GM19240 (cell line): Measurements from ENCODE around the gene SLC10A7.

ENCODE experiments used
- DNase-seq: peaks from one replicate; pipeline ENCODE4 v3.0.0; 2011; ENCODE audit warnings: low spot score; ENCODE audit not compliant: insufficient read length

The SLC10A7 gene

GRCh38 chr4:146222313-146222712, 299.4 kb downstream of the SLC10A7 start:
- no peak for DNase-seq

- DNase-seq, result no peak
Measured at GRCh38 chr4:146214238-146214637, 307.5 kb downstream of the SLC10A7 start, which contains the start of gene REELD1. REELD1 (plus strand) TSS chr4:146214538; CDS start chr4:146216953, 2,415 bp downstream.

DNA sequence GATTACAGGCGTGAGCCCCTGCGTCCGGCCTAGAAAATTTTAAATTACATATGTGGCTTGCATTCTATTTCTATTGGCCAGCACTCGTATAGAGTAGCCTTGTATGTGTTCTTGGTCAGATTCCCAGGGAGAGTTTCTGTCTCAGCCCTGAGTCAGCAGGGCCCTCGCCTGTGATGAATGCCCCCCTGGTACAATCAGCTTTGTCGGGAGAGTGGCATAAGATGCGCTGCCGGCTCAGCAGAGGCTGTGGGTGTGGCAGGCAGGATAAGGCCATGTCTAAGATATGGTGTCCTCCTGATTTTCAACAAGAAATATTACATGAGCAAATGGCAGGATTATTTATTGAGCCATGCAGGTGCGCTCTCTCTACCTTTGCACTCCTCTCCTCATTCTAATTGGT, 309.0 kb downstream of the SLC10A7 start:
- no peak for DNase-seq

- no peak for DNase-seq
Measured at GRCh38 chr4:146211440-146211839, 310.3 kb downstream of the SLC10A7 start.

DNA sequence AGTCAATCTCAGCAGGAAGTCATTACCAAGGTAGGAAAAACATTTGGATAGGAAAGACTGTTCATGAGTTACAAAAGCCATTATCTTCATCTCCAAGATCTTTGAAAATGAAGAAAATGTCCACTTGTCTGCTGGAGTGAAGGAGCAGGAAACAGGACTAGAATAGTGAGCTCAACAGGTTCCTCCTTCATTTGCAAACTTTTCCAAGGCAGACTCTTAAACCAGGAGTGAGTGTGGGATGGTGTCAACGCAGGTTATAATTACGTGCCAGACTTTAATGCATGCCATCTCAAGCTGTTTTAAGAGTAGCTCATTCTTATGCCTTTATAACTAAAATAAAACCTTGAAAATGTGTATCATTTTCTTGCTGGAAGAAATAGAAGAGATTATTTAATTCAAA, 310.9 kb downstream of the SLC10A7 start:
- DNase-seq, result no peak

- no peak for DNase-seq
Measured at GRCh38 chr4:146207410-146207809, 314.3 kb downstream of the SLC10A7 start.
